CD14-positive monocyte (primary cell): ENCODE data around the gene PHF5A. TPM values are rescaled to one million over a fixed set of nuclear protein-coding genes. Genes with fewer than 3 reads are reported as not detected.

ENCODE experiments used
- DNase-seq, 3 donors: peaks; one replicate each; pipeline ENCODE4 v3.0.0-alpha.2; 2011 to 2022
- H2AFZ ChIP-seq: 2 replicates; pipeline ENCODE4 v1.6.0; 2012; ENCODE audit warnings: mild to moderate bottlenecking, low read depth, low read length, inconsistent platforms; ENCODE audit not compliant: insufficient read depth, poor library complexity, severe bottlenecking
- H3K27ac ChIP-seq, 2 donors: 1 replicate in 1 of 2; 2 replicates in 1 of 2; pipeline ENCODE4 v1.5.1; 2012 to 2013; ENCODE audit warnings: low read length in 2 of 2, control low read depth in 1 of 2, inconsistent platforms in 1 of 2, low read depth in 1 of 2, mild to moderate bottlenecking in 1 of 2
- H3K27me3 ChIP-seq, 2 donors: one replicate each; pipeline versions ENCODE4 v1.6.0 to v1.6.1; 2011 to 2013; ENCODE audit warnings: low read length in 2 of 2; ENCODE audit not compliant: control insufficient read depth in 2 of 2, insufficient read depth in 2 of 2
- H3K36me3 ChIP-seq, 2 donors: replicated peaks in 1 of 2; 1 replicate in 1 of 2; 2 replicates in 1 of 2; pipeline versions ENCODE4 v1.5.1 to v1.6.1; 2012 to 2013; ENCODE audit warnings: low read length in 2 of 2, control low read depth in 1 of 2, inconsistent platforms in 1 of 2, mild to moderate bottlenecking in 1 of 2; ENCODE audit not compliant: insufficient read depth in 2 of 2, control insufficient read depth in 1 of 2
- H3K4me1 ChIP-seq, 2 donors: 1 replicate in 1 of 2; 2 replicates in 1 of 2; pipeline versions ENCODE4 v1.5.1 to v1.6.1; 2012 to 2013; ENCODE audit warnings: low read length in 2 of 2, control low read depth in 1 of 2, inconsistent platforms in 1 of 2, mild to moderate bottlenecking in 1 of 2, moderate library complexity in 1 of 2; ENCODE audit not compliant: insufficient read depth in 2 of 2, control insufficient read depth in 1 of 2
- H3K4me2 ChIP-seq: replicated peaks from 2 replicates; pipeline ENCODE3; 2012; ENCODE audit warnings: low read length, moderate library complexity, mild to moderate bottlenecking; ENCODE audit not compliant: poor library complexity, severe bottlenecking; ENCODE audit errors: extremely low read depth
- H3K4me3 ChIP-seq, 3 experiments: fragments of 200-600 bp in 1 of 3; sonication (generic) in 1 of 3; replicated peaks in 1 of 3; 1 replicate in 2 of 3; 2 replicates in 1 of 3; pipeline ENCODE4 v1.5.1; 2011 to 2013; ENCODE audit warnings: low read length in 3 of 3, mild to moderate bottlenecking in 3 of 3, control low read depth in 2 of 3, low read depth in 2 of 3, inconsistent platforms in 1 of 3, moderate library complexity in 1 of 3
- H3K79me2 ChIP-seq: 2 replicates; pipeline ENCODE4 v1.6.0; 2012; ENCODE audit warnings: mild to moderate bottlenecking, control low read depth, inconsistent platforms, low read length, moderate library complexity; ENCODE audit not compliant: insufficient read depth
- H3K9ac ChIP-seq: 2 replicates; pipeline ENCODE4 v1.6.0; 2017; ENCODE audit warnings: low read length, mild to moderate bottlenecking; ENCODE audit not compliant: insufficient read depth, poor library complexity, severe bottlenecking
- H3K9me3 ChIP-seq, 2 donors: replicated peaks in 1 of 2; 1 replicate in 1 of 2; 2 replicates in 1 of 2; pipeline versions ENCODE4 v1.5.1 to v1.6.1; 2012 to 2013; ENCODE audit warnings: low read length in 2 of 2, control low read depth in 1 of 2; ENCODE audit not compliant: control insufficient read depth in 1 of 2, insufficient read depth in 1 of 2
- H4K20me1 ChIP-seq: 2 replicates; pipeline ENCODE4 v1.6.0; 2012; ENCODE audit warnings: mild to moderate bottlenecking, low read length, control low read depth, moderate library complexity; ENCODE audit not compliant: insufficient read depth
- H3K27ac Mint-ChIP-seq, 7 donors: one replicate each; pipeline ENCODE4 v1.8.0; 2020; ENCODE audit warnings: mild to moderate bottlenecking in 7 of 7, mixed read lengths in 7 of 7, moderate library complexity in 6 of 7, inconsistent platforms in 2 of 7
- H3K27me3 Mint-ChIP-seq, 3 donors: one replicate each; pipeline ENCODE4 v1.8.0; 2021 to 2022; ENCODE audit warnings: low read depth in 3 of 3, mild to moderate bottlenecking in 3 of 3, mixed read lengths in 3 of 3, moderate library complexity in 3 of 3, inconsistent platforms in 1 of 3
- H3K36me3 Mint-ChIP-seq, 2 donors: one replicate each; pipeline ENCODE4 v1.8.0; 2020; ENCODE audit warnings: mixed read lengths in 2 of 2, inconsistent platforms in 1 of 2, mild to moderate bottlenecking in 1 of 2
- H3K4me1 Mint-ChIP-seq: one replicate; pipeline ENCODE4 v1.8.0; 2020; ENCODE audit warnings: mild to moderate bottlenecking, mixed read lengths
- H3K4me3 Mint-ChIP-seq, 2 donors: one replicate each; pipeline ENCODE4 v1.8.0; 2020; ENCODE audit warnings: mild to moderate bottlenecking in 2 of 2, mixed read lengths in 2 of 2, moderate library complexity in 1 of 2
- H3K9me3 Mint-ChIP-seq, 7 donors: one replicate each; pipeline ENCODE4 v1.8.0; 2020 to 2022; ENCODE audit warnings: mixed read lengths in 7 of 7, mild to moderate bottlenecking in 6 of 7, moderate library complexity in 6 of 7, inconsistent platforms in 2 of 7
- CTCF ChIP-seq: fragments of 200-600 bp; IDR thresholded peaks from one replicate; pipeline ENCODE4 v1.8.0; 2022; ENCODE audit warnings: antibody characterized with exemption, mild to moderate bottlenecking
- WGBS: methylation state at CpG from one replicate; pipeline ENCODE4 v1.1.5; 2013; ENCODE audit warnings: missing lambda C conversion rate; ENCODE audit not compliant: insufficient coverage; 5-methylcytosine and 5-hydroxymethylcytosine counted together
- intact Hi-C, 2 donors: fragments of 100-400 bp; cut with micrococcal nuclease; formaldehyde crosslinking; loops; one replicate each; pipeline versions ENCODE4 v1.15.0 to v1.15.1; 2023
- polyA plus RNA-seq, 3 donors: library from polyadenylated mRNA; depleted of rRNA in 1 of 3; unstranded in 2 of 3; stranded (reverse) in 1 of 3; fragments of 300-500 nt in 2 of 3; fragments of >200 nt in 1 of 3; fragmentation: Illumina TruSeq in 2 of 3; gene quantifications; 1 replicate in 2 of 3; 2 replicates in 1 of 3; pipeline ENCODE4 v1.2.3, GENCODE V29; 2012 to 2021

The PHF5A gene
- polyA plus RNA-seq, 3 donors, result 22.0 to 31.3 (median 26.3) TPM

GRCh38 chr22:41459431-41459830 lies 9.1 kb downstream of the PHF5A start:
- no peak overlapping the region for H3K9ac ChIP-seq
- TF ChIP-seq CTCF, result no peak
- H3K4me2 ChIP-seq, result no peak overlapping the region
- Mint-ChIP-seq H3K4me1 (peaks cover 2% of the 10 kb centered on the region), H3K9me3 (no peaks in the 10 kb centered on the region), H3K36me3 (peaks cover 51 to 70% of the 10 kb centered on the region in 2 donors), H3K27ac (no peak overlapping the region), H3K27me3 (peaks cover 0 to 2% (median 0%) of the 10 kb centered on the region in 3 donors), H3K4me3 (no peak overlapping the region)
- peaks cover 44 to 69% of the 10 kb centered on the region in 2 donors for H3K36me3 ChIP-seq
- H2AFZ ChIP-seq, result no peak overlapping the region
- no peak overlapping the region for H3K27ac ChIP-seq
- intact Hi-C loops, result no loop called here
- no peaks in the 10 kb centered on the region for H3K4me1 ChIP-seq
- peaks cover 14% of the 10 kb centered on the region for H3K79me2 ChIP-seq
- H3K27me3 ChIP-seq, result no peaks in the 10 kb centered on the region
- no peaks in the 10 kb centered on the region for H4K20me1 ChIP-seq
- H3K9me3 ChIP-seq, result no peaks in the 10 kb centered on the region
- no CpG with 5 or more reads among the region's 1 CpG for WGBS
- H3K4me3 ChIP-seq, result no peak overlapping the region
- DNase-seq, result no peak

- no peak overlapping the region for H3K4me3 ChIP-seq
- no peak for DNase-seq
- H3K27ac ChIP-seq, result no peak overlapping the region
- Mint-ChIP-seq H3K27ac (peak overlapping the region in 3 of 7 donors; percentile 49 to 75 (median 75)), H3K4me3 (no peak overlapping the region), H3K9me3 (no peaks in the 10 kb centered on the region), H3K4me1 (peaks cover 2% of the 10 kb centered on the region), H3K36me3 (peaks cover 39 to 58% of the 10 kb centered on the region in 2 donors), H3K27me3 (peaks cover 0 to 2% (median 0%) of the 10 kb centered on the region in 3 donors)
- H3K36me3 ChIP-seq, result peaks cover 32 to 57% of the 10 kb centered on the region in 2 donors
- H3K9ac ChIP-seq, result no peak overlapping the region
- WGBS, result 93% methylated on average over 3 of the region's 7 CpGs
- H3K27me3 ChIP-seq, result no peaks in the 10 kb centered on the region
- H3K4me2 ChIP-seq, result no peak overlapping the region
- intact Hi-C loops, result no loop called here
- TF ChIP-seq CTCF, result no peak
- no peaks in the 10 kb centered on the region for H3K4me1 ChIP-seq
- peaks cover 7% of the 10 kb centered on the region for H3K79me2 ChIP-seq
- H2AFZ ChIP-seq, result no peak overlapping the region
- no peaks in the 10 kb centered on the region for H3K9me3 ChIP-seq
- no peaks in the 10 kb centered on the region for H4K20me1 ChIP-seq
Measured at GRCh38 chr22:41458161-41458728, 10.2 kb downstream of the PHF5A start.
